NCI-H2196 treated with DMSO at 0.1 percent for 48 hours (cell line): ENCODE data around the gene CST6.
"Not testable (repeated sequence)": the region's sequence is repeated elsewhere in the genome, so short reads cannot be mapped to it uniquely, and the experiment has no call there.

ENCODE experiments used
- DNase-seq: peaks from one replicate; lab custom pipeline; 2025; ENCODE audit not compliant: unreplicated experiment; lab: John Stamatoyannopoulos, UW

Gene CST6

GRCh38 chr11:65983589-65983987 is 28.2 kb upstream of the CST6 start:
- no peak for DNase-seq

GRCh38 chr11:65987336-65987735 is 24.5 kb upstream of the CST6 start:
- no peak for DNase-seq

- DNase-seq, result peak; percentile 89
Measured at GRCh38 chr11:65988791-65989592, 22.8 kb upstream of the CST6 start.

- DNase-seq, result no peak
Measured at GRCh38 chr11:65992056-65992455, 19.8 kb upstream of the CST6 start.

- DNase-seq, result no peak
Measured at GRCh38 chr11:65997286-65997685, 14.5 kb upstream of the CST6 start.

- DNase-seq, result peak; percentile 99
Measured at GRCh38 chr11:66001942-66002647, 9.7 kb upstream of the CST6 start, which contains the start of the genes BANF1 and EIF1AD. Gene BANF1, plus strand, starts transcription at chr11:66002503. Its CDS starts 748 bp downstream, at chr11:66003251. Gene EIF1AD, minus strand, starts transcription at chr11:66002157. Its CDS starts 1,768 bp downstream, at chr11:66000389.

GRCh38 chr11:66002648-66003225 is 9.1 kb upstream of the CST6 start:
- peak; percentile 56 for DNase-seq

- no peak for DNase-seq
Measured at GRCh38 chr11:66003291-66003690, 8.5 kb upstream of the CST6 start.

GRCh38 chr11:66004186-66004585 is 7.6 kb upstream of the CST6 start:
- no peak for DNase-seq

GRCh38 chr11:66006134-66006890 is 5.5 kb upstream of the CST6 start:
- no peak for DNase-seq

GRCh38 chr11:66006891-66007176 is 5.0 kb upstream of the CST6 start:
- no peak for DNase-seq

- DNase-seq, result no peak
Measured at GRCh38 chr11:66007201-66007634, 4.6 kb upstream of the CST6 start.

GRCh38 chr11:66008095-66008467 is 3.7 kb upstream of the CST6 start:
- DNase-seq, result no peak

- DNase-seq, result no peak
Measured at GRCh38 chr11:66008468-66009101, 3.2 kb upstream of the CST6 start.

GRCh38 chr11:66010036-66010435 is 1.8 kb upstream of the CST6 start:
- DNase-seq, result not testable (repeated sequence)

- no peak for DNase-seq
Measured at GRCh38 chr11:66011239-66011784, 496 bp upstream of the CST6 start.

- no peak for DNase-seq
Measured at GRCh38 chr11:66012371-66012945, 650 bp downstream of the CST6 start.

GRCh38 chr11:66012946-66013761 is 1.3 kb downstream of the CST6 start:
- no peak for DNase-seq

GRCh38 chr11:66013762-66014100 is 1.9 kb downstream of the CST6 start:
- no peak for DNase-seq
